Head of caudate nucleus (tissue), 42 donors: ENCODE measurements around the gene LRP5.
"Not testable (repeated sequence)": the region's sequence is repeated elsewhere in the genome, so short reads cannot be mapped to it uniquely, and the experiment has no call there.

Experiments
- DNase-seq, 42 donors: peaks; one replicate each; pipeline versions ENCODE4 v3.0.0 to v3.0.0-alpha.2; 2020 to 2021; ENCODE audit warnings: mixed read lengths in 7 of 42
- intact Hi-C: fragments of 100-400 bp; cut with DNase I; formaldehyde crosslinking; loops from one replicate; pipeline ENCODE4 v1.15.0; 2022

LRP5 gene

GRCh38 chr11:68437927-68438657 is 125.7 kb downstream of the LRP5 start:
- intact Hi-C loops: no loop called here
- DNase-seq: no peak

- intact Hi-C loops: no loop called here
- DNase-seq: no peak
Measured at GRCh38 chr11:68438658-68439259, 126.4 kb downstream of the LRP5 start.

DNA sequence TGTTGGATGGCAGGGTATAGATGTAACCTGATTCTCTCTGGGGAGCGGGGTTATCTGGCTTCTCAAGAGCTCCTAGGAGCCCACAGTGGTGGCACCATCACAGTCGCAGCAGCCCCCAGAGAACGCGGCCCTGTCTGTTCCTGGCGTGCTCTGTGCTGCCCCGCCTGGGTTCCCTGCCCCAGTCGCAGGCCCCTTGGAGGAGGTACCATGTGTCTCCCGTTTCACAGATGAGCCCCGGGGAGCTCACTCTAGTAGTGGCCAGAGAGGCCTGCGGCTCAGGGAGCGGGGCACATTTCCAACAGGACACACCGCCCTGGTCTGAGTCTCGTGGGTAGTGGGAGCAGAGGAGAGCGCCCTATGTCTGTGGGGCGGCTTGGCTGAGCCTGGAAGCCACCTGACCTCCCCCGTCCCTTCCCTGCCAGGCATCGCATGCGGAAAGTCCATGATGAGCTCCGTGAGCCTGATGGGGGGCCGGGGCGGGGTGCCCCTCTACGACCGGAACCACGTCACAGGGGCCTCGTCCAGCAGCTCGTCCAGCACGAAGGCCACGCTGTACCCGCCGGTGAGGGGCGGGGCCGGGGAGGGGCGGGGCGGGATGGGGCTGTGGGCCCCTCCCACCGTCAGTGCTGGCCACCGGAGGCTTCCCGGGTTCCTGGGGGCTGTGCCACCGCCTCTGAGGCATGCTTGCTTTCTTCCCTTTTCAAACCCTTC is 127.1 kb downstream of the LRP5 start:
- intact Hi-C loops: loop anchor here (10.0 kb wide), 1 partner anchor 175 kb away; no protein-coding TSS in a partner anchor
- no peak for DNase-seq

DNA sequence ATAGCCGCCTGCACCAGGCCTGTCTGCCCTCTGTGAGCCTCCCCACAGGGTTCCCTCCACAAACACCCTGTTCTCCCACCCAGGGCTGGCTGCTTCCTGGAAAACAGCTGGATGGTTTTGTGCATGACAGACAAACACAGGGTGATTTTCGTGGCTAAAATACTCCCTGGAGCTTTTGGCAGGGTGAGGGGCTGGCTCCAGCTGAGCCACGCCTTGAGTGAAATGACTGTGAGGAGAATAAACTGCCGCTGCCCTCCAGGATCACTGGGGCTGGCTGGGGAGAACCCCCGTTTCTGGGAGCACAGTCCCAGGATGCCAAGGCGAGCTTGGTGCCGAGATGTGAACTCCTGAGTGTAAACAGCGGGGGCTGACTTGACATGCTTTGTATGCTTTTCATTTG is 127.8 kb downstream of the LRP5 start:
- intact Hi-C loops: loop anchor here (10.0 kb wide), 1 partner anchor 175 kb away; no protein-coding TSS in a partner anchor
- DNase-seq: no peak

DNA sequence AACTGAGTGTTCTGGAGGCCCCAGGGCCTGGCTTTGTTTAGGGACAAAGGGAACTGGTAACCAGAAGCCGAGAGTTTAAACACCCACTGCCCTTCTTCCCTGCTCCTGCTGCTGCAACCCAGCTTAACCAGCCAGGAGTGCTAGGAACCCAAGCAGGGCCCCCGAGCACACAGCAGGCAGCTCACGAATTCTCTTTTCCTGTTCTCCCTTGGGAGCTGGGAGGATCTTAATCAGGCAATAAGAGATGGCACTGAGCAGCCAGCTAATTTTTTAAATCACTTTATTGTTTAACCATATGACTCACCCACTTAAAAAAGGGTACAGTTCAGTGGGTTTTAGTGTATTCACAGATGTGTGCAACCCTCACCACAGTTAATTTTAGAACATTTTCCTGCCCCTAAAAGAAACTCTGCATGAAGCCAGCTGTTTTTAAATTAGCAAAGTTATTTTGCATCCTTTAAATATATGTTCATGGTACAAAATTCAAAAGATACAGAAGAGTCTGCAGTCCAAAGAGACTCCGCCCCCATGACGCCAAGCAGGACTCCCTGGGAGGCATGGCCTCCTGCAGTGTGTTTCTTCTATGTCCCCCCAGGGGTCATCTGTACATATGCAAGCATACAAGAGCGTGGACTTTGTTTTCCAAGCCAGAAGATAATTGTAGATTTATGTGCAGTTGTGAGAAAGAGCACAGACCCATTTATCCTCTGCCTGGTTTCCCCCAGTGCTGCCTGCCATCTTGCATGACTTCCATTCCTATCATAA is 129.3 kb downstream of the LRP5 start:
- intact Hi-C loops: loop anchor here (10.0 kb wide), 1 partner anchor 177 kb away; no protein-coding TSS in a partner anchor
- no peak for DNase-seq

DNA sequence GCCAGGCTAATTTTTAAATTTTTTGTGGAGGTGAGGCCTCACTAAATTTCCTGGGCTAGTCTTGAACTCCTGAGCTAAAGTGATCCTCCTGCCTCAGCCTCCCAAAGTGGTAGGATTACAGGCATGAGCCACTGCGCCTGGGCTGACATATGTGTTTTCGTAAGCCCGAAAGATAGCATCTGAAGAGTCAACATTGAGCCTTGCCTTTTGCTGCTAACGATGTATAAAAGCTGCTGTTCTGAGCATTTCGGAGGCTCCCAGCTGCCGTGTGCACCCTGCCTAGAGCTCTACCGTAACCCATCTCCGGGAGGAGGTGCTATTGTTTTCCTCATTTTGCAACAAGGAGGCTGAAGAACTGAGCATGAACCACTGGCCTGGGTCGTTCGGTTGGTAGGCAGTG is 130.0 kb downstream of the LRP5 start:
- intact Hi-C loops: loop anchor here (10.0 kb wide), 1 partner anchor 178 kb away; no protein-coding TSS in a partner anchor
- DNase-seq: no peak

- intact Hi-C loops: loop anchor here (10.0 kb wide), 1 partner anchor 180 kb away; no protein-coding TSS in a partner anchor
- peak in 1 of 42 donors; percentile 28 for DNase-seq
Measured at GRCh38 chr11:68444566-68444965, 132.2 kb downstream of the LRP5 start.

DNA sequence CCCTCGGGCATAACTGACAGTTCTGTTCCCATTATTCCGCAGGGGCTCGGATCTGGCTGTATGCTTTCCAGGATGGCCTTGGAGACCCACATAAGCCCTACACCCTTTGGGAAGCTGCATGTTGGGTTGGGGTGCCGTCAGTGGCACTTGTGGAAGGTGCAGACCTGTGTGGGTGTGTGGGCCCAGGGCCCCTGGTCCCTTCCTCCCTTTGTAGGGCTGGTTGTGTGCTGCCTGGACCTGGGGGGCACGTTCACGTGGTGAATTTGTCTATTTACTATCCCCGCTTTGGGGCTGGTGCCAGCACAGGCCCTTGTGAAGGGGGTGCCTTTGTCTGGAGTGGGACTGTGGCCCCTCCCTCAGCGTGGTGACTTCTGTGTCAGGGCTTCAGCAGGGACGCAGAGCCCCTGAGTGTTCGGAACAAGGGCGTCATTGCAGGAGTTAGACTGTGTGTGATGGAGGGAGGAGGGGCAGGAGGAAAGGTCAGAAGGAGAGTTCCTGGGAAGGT is 133.2 kb downstream of the LRP5 start:
- no peak for DNase-seq
- intact Hi-C loops: loop anchor here (5.0 to 10.0 kb wide), 2 partner anchors 181 to 238 kb away; no protein-coding TSS in a partner anchor

DNA sequence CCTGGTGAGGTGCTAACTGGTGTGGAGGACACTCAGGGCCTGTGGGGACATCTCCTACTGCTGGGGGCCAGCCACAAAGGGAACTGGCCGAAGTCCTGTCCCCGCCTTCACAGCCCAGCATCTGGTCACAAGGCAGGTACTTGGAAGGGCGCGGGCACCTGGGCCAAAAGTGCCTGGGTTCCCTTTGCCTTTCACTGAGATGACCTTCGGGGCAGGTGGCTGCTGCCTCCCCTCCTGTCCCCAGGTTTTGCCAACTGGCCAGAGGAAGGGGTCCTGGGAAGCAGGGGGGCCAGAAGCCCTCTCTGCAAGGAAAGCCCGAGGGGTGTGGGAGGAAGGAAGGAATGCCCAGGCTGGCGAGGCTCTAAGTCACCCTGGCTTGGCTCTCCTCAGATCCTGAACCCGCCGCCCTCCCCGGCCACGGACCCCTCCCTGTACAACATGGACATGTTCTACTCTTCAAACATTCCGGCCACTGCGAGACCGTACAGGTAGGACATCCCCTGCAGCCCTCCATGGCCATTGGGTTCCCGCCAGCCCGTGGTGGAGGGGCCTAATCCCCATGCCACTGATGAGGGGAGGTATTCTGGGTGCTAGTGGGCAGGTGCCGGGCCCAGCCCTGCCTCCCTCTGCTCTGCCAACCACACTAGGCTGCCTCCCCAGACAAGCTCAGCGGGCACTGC is 133.8 kb downstream of the LRP5 start:
- intact Hi-C loops: loop anchor here (5.0 to 10.0 kb wide), 2 partner anchors 181 to 239 kb away; no protein-coding TSS in a partner anchor
- DNase-seq: no peak

GRCh38 chr11:68447015-68447801 is 134.8 kb downstream of the LRP5 start:
- peak; percentile 58 to 93 (median 84) for DNase-seq
- intact Hi-C loops: loop anchor here (5.0 to 10.0 kb wide), 2 partner anchors 182 to 240 kb away; no protein-coding TSS in a partner anchor

GRCh38 chr11:68447914-68448313 is 135.5 kb downstream of the LRP5 start:
- not testable (repeated sequence) for DNase-seq
- intact Hi-C loops: loop anchor here (5.0 to 10.0 kb wide), 2 partner anchors 183 to 241 kb away; no protein-coding TSS in a partner anchor

DNA sequence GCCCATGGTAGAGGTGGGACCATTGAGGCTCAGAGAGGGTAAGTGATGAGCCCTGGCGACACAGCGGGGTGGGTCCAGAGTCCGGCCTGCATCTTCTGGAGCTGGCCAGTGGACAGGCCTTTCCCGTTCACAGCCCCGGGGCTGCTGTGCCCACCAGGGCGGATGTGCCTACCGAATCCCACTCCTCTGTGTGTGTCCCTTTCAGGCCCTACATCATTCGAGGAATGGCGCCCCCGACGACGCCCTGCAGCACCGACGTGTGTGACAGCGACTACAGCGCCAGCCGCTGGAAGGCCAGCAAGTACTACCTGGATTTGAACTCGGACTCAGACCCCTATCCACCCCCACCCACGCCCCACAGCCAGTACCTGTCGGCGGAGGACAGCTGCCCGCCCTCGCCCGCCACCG is 136.2 kb downstream of the LRP5 start:
- intact Hi-C loops: loop anchor here (5.0 to 10.0 kb wide), 2 partner anchors 184 to 241 kb away; no protein-coding TSS in a partner anchor
- no peak for DNase-seq

DNA sequence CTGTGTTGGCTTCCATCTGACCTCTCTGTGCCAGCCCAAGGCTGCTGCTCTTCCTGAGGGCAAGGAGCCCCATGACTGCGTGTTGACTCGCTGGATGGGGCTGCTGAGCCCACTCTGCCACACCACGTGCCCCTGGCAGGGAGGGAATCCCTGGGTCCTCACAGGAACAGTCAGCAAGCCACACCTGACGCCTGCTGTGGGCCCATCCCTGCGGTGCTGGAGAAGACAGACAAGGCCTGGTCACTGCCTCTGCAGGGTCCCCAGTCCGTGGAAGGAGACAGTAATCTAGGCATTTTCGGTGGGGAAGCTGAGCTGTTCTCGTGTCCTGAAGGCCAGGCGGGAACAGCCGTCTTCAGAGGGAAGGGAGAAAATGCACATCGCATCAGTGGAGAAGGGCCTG is 137.6 kb downstream of the LRP5 start:
- peak in 1 of 42 donors; percentile 20 for DNase-seq
- intact Hi-C loops: loop anchor here (5.0 to 10.0 kb wide), 2 partner anchors 185 to 243 kb away; no protein-coding TSS in a partner anchor

- peak in 1 of 42 donors; percentile 23 for DNase-seq
- intact Hi-C loops: no loop called here
Measured at GRCh38 chr11:68450711-68451110, 138.3 kb downstream of the LRP5 start.

- intact Hi-C loops: loop anchor here (5.0 kb wide), 1 partner anchor 242 kb away; the partner anchor contains the start of gene KMT5B
- DNase-seq: peak in 3 of 42 donors; percentile 16 to 27 (median 19)
Measured at GRCh38 chr11:68454767-68455166, 142.4 kb downstream of the LRP5 start.

- intact Hi-C loops: loop anchor here (5.0 kb wide), 1 partner anchor 243 kb away; the partner anchor contains the start of gene KMT5B
- DNase-seq: peak in 4 of 42 donors; percentile 16 to 33 (median 27)
Measured at GRCh38 chr11:68455485-68455884, 143.1 kb downstream of the LRP5 start.
